Transverse colon (tissue), 4 donors: Measurements from ENCODE around the gene ME3.
A peak's percentile ranks its signal among the peaks of the same experiment; 100 is the strongest.

Experiments
- POLR2A ChIP-seq: fragments of 450-650 bp; IDR thresholded peaks from one replicate; pipeline ENCODE4 v1.6.1; 2016; ENCODE audit warnings: antibody characterized with exemption, mild to moderate bottlenecking, moderate library complexity
- POLR2AphosphoS5 ChIP-seq, 3 donors: sonication (generic); formaldehyde crosslinking; IDR thresholded peaks; one replicate each; pipeline ENCODE4 v1.6.1; 2016; ENCODE audit warnings: antibody characterized with exemption in 3 of 3
- TF ChIP-seq, protein P1 (sequence below), 5 experiments: fragments of 200-600 bp in 3 of 5; fragments of 450-650 bp in 2 of 5; sonication (generic) in 3 of 5; IDR thresholded peaks; 1 replicate in 2 of 5; 2 replicates in 3 of 5; pipeline ENCODE4 v1.5.1; 2016 to 2017; ENCODE audit warnings: antibody characterized with exemption in 5 of 5, inconsistent platforms in 3 of 5, mild to moderate bottlenecking in 2 of 5, moderate library complexity in 1 of 5

DNA sequence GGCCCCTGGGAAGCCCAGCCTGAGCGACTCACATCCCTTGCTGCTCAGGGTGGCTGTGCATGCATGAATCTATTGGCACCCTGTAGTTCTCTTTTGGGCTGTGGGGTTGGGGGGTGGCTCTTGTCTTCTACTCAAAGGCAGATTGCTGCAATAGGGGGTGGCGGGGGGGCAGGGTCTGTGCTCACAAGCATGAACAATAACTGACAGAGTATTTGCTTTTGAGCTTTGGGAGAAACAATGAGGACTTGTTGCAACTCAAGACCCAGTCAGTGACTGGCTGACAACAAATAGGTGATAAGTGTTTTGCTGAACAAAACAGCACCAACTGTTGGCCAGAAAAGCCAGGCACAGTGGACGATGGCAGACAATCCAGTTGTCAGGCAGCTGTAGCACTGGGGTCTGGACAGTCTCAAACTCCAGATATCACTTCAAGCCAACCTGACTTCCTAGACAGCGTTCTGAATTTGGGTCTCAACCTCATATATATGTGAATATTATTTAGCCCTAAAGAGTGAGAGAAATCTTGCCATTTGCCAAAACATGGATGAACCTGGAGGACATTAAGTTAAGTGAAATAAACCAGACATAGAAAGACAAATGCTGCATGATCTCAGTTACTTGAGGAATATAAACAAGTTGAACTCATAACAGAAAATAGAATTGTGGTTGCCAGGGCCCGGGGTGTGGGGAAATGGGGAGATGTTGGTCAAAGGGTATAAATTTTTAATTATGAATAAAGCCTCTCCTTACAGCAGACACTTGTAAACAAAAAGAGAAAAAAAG is 61.7 kb downstream of the ME3 start:
- TF ChIP-seq POLR2A = no peak
- TF ChIP-seq, protein P1, sequence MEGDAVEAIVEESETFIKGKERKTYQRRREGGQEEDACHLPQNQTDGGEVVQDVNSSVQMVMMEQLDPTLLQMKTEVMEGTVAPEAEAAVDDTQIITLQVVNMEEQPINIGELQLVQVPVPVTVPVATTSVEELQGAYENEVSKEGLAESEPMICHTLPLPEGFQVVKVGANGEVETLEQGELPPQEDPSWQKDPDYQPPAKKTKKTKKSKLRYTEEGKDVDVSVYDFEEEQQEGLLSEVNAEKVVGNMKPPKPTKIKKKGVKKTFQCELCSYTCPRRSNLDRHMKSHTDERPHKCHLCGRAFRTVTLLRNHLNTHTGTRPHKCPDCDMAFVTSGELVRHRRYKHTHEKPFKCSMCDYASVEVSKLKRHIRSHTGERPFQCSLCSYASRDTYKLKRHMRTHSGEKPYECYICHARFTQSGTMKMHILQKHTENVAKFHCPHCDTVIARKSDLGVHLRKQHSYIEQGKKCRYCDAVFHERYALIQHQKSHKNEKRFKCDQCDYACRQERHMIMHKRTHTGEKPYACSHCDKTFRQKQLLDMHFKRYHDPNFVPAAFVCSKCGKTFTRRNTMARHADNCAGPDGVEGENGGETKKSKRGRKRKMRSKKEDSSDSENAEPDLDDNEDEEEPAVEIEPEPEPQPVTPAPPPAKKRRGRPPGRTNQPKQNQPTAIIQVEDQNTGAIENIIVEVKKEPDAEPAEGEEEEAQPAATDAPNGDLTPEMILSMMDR (IDR thresholded peaks at IDR 0.05) = no peak
- peak; percentile 75 to 91 (median 77) for TF ChIP-seq POLR2AphosphoS5 (IDR thresholded peaks at IDR 0.05)
